Vagina (tissue), 2 donors: ENCODE results near the gene ABCA2.

Experiments used
- CTCF ChIP-seq, 3 experiments: fragments of 450-650 bp in 2 of 3; fragments of 200-600 bp in 1 of 3; sonication (generic) in 1 of 3; IDR thresholded peaks; one replicate each; pipeline ENCODE4 v1.5.1; 2017 to 2019; ENCODE audit warnings: antibody characterized with exemption in 3 of 3, mild to moderate bottlenecking in 2 of 3, moderate library complexity in 2 of 3
- POLR2A ChIP-seq, 2 donors: fragments of 450-650 bp; IDR thresholded peaks; one replicate each; pipeline ENCODE4 v1.6.1; 2017; ENCODE audit warnings: antibody characterized with exemption in 2 of 2, mild to moderate bottlenecking in 2 of 2, moderate library complexity in 2 of 2

- TF ChIP-seq CTCF (IDR thresholded peaks at IDR 0.05) (no peak), POLR2A (IDR thresholded peaks at IDR 0.05) (no peak)
Observed at GRCh38 chr9:137027369-137028262, at the start of gene ABCA2.
